Measurements from ENCODE around the gene APOLD1.
A peak's percentile ranks its signal among the peaks of the same experiment; 100 is the strongest.
"Not testable (repeated sequence)": the region's sequence is repeated elsewhere in the genome, so short reads cannot be mapped to it uniquely, and the experiment has no call there.

Gene APOLD1

GRCh38 chr12:12836571-12836970 is 51.1 kb downstream of the APOLD1 start:
- Histone ChIP-seq H3K4me1 (ENCODE audit: insufficient read depth, poor library complexity, severe bottlenecking) (peaks cover 56% of the 10 kb centered on the region), H3K27ac (ENCODE audit: poor library complexity, severe bottlenecking) (peak overlapping the region; percentile 97), H3K4me3 (ENCODE audit: severe bottlenecking) (no peak overlapping the region), H3K27me3 (ENCODE audit: insufficient read depth, poor library complexity, severe bottlenecking) (no peaks in the 10 kb centered on the region), H3K36me3 (ENCODE audit: low read depth) (peaks cover 5% of the 10 kb centered on the region; the same call in 1 of the 2 replicates), H3K9me3 (ENCODE audit: severe bottlenecking) (no peaks in the 10 kb centered on the region)
- TF ChIP-seq CTCF (IDR thresholded peaks at IDR 0.05; ENCODE audit: poor library complexity, severe bottlenecking), result no peak
- no peak for ATAC-seq (ENCODE audit: low read depth)
- DNase-seq (ENCODE audit: low spot score), result no peak

- ATAC-seq (ENCODE audit: low read depth) (peak; percentile 37; the same call in 2 of the 3 replicates), DNase-seq (ENCODE audit: low spot score) (peak; percentile 35)
- peaks cover 56% of the 10 kb centered on the region for H3K4me1 ChIP-seq (ENCODE audit: insufficient read depth, poor library complexity, severe bottlenecking)
- no peaks in the 10 kb centered on the region for H3K27me3 ChIP-seq (ENCODE audit: insufficient read depth, poor library complexity, severe bottlenecking)
- H3K27ac ChIP-seq (ENCODE audit: poor library complexity, severe bottlenecking), result peak overlapping the region; percentile 97
- peak; percentile 59 for TF ChIP-seq CTCF (IDR thresholded peaks at IDR 0.05; ENCODE audit: poor library complexity, severe bottlenecking)
- peaks cover 5% of the 10 kb centered on the region; the same call in 1 of the 2 replicates for H3K36me3 ChIP-seq (ENCODE audit: low read depth)
- no peaks in the 10 kb centered on the region for H3K9me3 ChIP-seq (ENCODE audit: severe bottlenecking)
- H3K4me3 ChIP-seq (ENCODE audit: severe bottlenecking), result no peak overlapping the region
Observed at GRCh38 chr12:12837025-12837812, 51.8 kb downstream of the APOLD1 start.

GRCh38 chr12:12837813-12838153 is 52.3 kb downstream of the APOLD1 start:
- peaks cover 5% of the 10 kb centered on the region; the same call in 1 of the 2 replicates for H3K36me3 ChIP-seq (ENCODE audit: low read depth)
- no peaks in the 10 kb centered on the region for H3K27me3 ChIP-seq (ENCODE audit: insufficient read depth, poor library complexity, severe bottlenecking)
- no peaks in the 10 kb centered on the region for H3K9me3 ChIP-seq (ENCODE audit: severe bottlenecking)
- peaks cover 56% of the 10 kb centered on the region for H3K4me1 ChIP-seq (ENCODE audit: insufficient read depth, poor library complexity, severe bottlenecking)
- TF ChIP-seq CTCF (IDR thresholded peaks at IDR 0.05; ENCODE audit: poor library complexity, severe bottlenecking), result no peak
- H3K4me3 ChIP-seq (ENCODE audit: severe bottlenecking), result no peak overlapping the region
- ATAC-seq (ENCODE audit: low read depth) (no peak), DNase-seq (ENCODE audit: low spot score) (no peak)
- peak overlapping the region; percentile 97 for H3K27ac ChIP-seq (ENCODE audit: poor library complexity, severe bottlenecking)

- H3K4me1 ChIP-seq (ENCODE audit: insufficient read depth, poor library complexity, severe bottlenecking), result peaks cover 56% of the 10 kb centered on the region
- no peaks in the 10 kb centered on the region for H3K9me3 ChIP-seq (ENCODE audit: severe bottlenecking)
- no peaks in the 10 kb centered on the region for H3K27me3 ChIP-seq (ENCODE audit: insufficient read depth, poor library complexity, severe bottlenecking)
- no peak for TF ChIP-seq CTCF (IDR thresholded peaks at IDR 0.05; ENCODE audit: poor library complexity, severe bottlenecking)
- no peak for ATAC-seq (ENCODE audit: low read depth)
- H3K4me3 ChIP-seq (ENCODE audit: severe bottlenecking), result no peak overlapping the region
- H3K36me3 ChIP-seq (ENCODE audit: low read depth), result peaks cover 5% of the 10 kb centered on the region; the same call in 1 of the 2 replicates
- H3K27ac ChIP-seq (ENCODE audit: poor library complexity, severe bottlenecking), result peak overlapping the region; percentile 97
- no peak for DNase-seq (ENCODE audit: low spot score)
Observed at GRCh38 chr12:12839003-12839395, 53.5 kb downstream of the APOLD1 start.

- H3K27ac ChIP-seq (ENCODE audit: poor library complexity, severe bottlenecking), result peak overlapping the region; percentile 97
Observed at GRCh38 chr12:12839439-12839838, 54.0 kb downstream of the APOLD1 start.

More at GRCh38 chr12:12839439-12839838, 54.0 kb downstream of the APOLD1 start:
- H3K4me3 ChIP-seq (ENCODE audit: severe bottlenecking); ATAC-seq (ENCODE audit: low read depth); DNase-seq (ENCODE audit: low spot score); H3K27me3 ChIP-seq (ENCODE audit: insufficient read depth, poor library complexity, severe bottlenecking); H3K36me3 ChIP-seq (ENCODE audit: low read depth); H3K9me3 ChIP-seq (ENCODE audit: severe bottlenecking): not testable (repeated sequence)
- peaks cover 56% of the 10 kb centered on the region for H3K4me1 ChIP-seq (ENCODE audit: insufficient read depth, poor library complexity, severe bottlenecking)

Data from RWPE2 (cell line).